ENCODE results near the gene VWF.

- TF ChIP-seq CTCF (IDR thresholded peaks at IDR 0.05) (no peak), POLR2A (IDR thresholded peaks at IDR 0.05) (no peak)
Measured at GRCh38 chr12:6073426-6073825, 51.0 kb downstream of the VWF start.
